HG02623 (cell line): ENCODE data around the gene URGCP.

Experiments used
- ATAC-seq: cut with Tn5 transposase; IDR thresholded peaks from one replicate; pipeline ENCODE4 v1.9.1; 2021; ENCODE audit warnings: moderate library complexity; ENCODE audit not compliant: unreplicated experiment

URGCP gene

DNA sequence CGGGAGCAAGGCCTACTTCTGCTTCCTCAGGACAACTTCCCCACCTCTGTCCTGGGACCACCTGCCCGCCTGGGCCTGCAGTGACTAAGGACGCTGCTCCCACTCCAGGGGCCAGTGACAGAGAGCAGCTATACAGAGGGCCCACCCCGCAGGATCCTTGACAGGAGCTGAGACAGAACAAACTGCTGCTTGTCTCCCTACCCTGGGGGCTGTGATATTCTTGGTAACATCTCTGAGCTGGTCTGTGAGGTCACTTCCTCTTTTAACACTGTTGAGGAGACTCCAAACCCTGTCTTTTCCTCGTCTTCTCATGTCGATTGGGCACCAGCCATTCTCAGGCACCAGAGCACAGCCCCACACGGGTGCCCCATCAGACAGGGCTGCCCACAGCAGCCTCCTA, 30.2 kb downstream of the URGCP start:
- ATAC-seq: no peak

DNA sequence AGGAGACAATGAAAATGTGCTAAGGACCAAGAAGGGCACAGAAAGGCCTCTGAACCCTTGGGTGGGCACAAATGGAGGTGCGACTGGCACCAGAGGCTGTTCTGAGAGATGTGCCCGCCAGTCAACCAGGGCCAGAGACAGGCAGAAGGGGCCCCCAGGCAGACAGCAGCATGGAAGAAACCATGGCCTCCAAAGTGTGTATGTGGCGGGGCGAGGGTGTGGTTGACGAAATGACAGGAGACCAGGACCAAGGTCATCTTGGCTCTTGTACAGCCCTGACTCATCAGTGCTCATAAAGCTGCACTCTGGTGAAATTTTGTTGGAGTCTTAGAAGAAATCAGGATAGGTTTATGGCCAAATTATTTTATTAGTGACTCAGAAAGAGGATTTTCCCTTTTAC, 33.1 kb downstream of the URGCP start:
- ATAC-seq: no peak

DNA sequence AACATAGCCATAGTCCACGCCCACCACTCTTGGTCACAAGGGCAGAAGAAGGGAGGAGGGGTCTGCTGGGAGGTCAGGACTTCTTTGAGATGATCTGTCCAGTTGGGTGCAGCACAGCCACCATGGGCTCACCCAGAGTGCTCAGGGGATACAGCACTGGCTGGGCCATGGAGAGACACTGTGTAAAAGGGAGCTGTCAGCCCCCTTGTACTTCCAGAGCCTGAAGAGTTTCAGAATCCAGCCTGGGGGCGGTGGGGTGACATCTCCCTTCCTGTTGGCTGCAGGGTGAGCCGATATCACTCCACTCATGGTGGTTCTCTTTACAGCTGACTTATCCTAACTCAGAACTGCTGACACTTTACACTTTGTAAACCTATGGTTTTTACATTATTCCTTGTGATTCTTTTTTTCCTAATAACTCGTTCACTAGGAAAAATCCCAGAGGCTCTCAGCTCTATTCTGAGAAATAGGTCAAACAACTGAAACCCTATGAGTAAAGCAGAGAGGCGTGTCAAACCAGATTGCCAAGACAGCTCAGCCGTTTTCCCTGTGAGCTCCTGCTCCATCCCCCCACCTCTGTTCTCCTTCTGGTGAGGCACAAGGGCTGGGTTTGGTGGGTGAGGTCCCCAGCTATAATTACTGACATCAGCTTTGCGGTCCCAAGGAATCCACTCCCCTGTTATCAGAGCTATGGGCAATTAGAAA, 33.8 kb downstream of the URGCP start:
- no peak for ATAC-seq

DNA sequence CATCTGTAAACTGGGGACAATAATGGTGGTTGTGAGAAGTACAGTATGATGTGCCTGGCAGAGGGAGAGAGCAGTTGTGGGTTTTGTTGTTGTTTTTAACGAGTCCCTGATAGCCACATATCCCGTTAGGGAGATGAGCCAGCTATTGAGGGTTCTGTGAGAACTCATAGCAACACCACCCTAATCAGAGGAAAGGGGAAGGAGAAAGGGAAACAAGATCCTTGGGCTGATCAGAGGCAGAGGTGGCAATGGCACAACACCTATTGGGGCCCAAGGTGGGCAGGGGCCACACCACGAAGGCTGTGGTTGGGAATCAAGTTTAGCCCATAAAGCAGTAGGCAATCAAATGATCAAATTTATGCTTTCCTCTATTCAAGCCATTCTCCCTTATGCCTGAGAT, 35.3 kb downstream of the URGCP start:
- no peak for ATAC-seq

DNA sequence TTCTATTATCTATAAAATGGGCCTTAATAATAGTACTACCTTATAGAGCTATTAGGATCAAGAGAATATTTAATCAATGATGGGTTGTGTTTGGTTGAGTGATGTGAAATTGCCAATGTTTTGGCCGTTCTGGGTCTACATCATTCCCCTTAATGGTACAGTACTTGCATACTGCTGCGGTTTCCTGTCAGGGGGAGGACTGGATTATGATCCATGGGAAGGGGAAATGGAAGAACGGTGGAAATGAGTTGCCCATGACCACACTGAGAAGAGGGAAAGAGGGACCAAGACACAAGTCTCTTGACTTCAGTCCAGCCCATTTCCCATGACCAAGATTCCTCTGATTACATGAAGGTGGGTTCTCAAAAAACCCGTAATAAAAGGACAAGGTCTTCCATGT, 36.1 kb downstream of the URGCP start:
- ATAC-seq: no peak

DNA sequence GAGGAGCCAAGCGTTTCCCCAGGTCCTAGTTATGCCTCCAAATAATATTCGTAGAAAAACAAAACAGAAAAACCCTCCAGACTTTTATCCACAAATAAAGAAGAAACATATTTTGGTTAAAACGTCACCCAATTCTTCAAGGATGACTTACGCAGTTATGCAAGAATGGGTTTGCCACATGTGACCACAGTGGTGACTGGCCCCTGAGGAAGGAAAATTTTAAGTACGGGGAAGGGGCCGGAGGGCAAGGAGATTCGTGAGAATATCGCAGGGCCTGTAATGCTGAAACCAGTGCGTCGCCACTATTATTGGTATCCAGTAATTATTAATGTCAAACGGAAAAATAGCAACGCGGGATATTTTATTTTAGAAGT, 36.5 kb downstream of the URGCP start:
- no peak for ATAC-seq

DNA sequence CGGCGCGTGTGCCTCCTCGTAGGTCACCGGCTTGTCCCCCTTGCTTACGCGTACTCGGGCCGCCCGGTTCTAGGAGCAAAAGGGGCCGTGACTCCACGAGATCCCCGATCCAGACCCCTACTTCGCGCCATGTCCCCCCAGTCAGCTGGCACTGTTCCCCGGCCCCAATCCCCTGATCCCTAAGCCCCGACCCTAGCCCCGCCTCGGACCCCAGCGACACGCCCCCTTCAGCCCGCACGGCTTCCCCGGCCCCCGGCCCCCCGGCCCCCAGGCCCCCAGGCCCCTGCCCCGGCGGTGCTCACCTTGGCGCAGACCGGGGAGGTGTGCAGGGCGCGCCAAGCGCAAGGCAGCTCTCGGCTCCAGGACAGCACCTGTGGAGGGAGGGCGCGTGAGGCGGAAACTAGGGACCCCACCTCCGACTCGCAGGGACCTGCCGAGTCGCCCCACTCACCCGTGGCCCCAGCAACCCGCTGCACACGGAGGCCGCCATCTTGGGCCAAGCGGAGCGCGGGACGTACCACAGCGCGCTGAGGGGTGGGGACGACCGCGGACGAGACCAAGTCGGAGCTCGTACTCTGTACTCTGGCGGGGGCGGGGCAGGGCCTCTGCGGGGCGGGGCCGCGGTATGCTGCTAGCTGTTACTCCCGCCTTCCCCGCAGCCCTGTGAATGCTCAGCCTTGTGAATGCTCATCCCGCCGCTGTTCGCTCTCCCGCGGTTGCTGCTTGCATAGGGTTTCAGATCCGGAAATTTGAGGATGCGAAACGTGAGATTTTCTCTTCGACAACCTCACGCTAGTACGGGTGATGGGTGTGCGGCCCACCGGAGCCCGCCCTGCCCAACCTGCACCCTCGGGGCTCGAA, 37.2 kb downstream of the URGCP start, which contains the start of gene MRPS24:
MRPS24 (minus strand) TSS at position 512 of the 861 bp plus-strand sequence; CDS start at position 490, 22 bp downstream.
- peak; percentile 93 for ATAC-seq

DNA sequence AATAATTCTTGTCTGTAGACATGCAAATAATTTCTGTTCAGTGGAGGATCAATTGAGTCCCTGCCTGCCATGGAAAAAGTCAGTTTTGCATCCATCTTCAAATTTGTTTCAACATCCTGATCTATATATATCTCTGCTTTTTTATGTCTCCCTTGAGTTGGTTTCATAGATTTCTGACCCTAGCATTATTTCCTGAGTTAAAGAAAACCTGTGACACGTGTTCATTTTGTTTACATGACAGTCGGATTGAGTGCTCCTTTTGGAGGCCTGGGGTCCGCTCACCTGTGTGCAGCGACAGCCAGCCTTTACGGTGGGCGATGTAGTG, 37.8 kb downstream of the URGCP start:
- ATAC-seq: no peak

DNA sequence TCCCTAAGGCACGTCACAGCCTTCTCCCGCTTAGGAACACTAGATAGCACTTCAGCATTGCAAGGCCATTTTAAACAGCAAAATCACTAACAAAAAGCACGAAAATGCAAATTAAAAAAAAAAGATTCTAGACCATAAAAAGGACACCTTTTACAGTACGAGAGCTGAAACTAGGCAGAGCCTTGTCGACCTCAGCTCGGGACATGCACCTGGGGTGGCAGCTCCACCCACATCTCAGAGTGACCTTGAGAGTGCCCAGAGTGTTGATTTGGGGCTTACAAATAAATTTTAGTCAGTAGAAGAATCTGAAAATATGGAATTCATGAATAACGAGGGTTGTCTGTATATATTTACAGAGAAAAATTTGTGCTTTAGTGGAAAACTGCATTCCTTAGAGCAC, 38.2 kb downstream of the URGCP start:
- ATAC-seq: no peak

DNA sequence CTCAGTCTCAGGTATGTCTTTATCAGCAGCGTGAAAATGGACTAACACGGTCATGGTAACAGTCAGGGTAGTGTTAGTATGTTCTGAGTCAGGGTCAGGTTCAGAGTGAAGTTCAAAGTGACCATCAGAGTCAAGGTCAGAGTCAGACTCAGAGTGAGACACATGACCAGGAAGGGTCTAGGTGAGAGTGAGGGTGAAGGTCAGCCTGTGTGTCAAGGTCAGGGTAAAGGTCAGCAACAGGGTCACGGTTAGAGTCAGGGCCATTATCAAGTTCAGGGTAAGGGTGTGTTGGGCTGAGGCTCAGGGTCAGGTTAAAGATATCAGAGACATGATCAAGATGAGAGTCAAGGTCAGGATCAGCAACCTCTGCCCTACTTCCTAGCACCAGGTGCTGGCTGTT, 41.1 kb downstream of the URGCP start:
- no peak for ATAC-seq

DNA sequence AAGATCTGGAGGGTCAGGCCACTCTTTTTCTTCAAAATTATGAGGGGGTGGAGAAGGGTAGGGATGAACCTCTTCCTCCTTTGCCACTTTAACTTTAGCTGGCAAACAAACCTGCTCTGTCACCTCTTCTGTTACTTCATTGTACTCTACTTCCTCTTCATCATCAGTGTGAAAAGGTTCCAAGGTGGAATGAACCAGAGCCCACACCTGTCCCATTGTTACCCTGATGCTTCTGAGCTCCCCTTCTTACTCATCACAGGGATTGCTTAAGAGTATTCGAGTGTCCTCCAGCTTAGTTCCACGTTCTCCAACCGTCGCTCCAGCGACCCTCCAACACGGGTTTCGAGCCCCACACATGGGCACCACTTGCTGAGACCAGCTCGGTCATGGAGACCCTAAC, 42.3 kb downstream of the URGCP start:
- ATAC-seq: no peak

DNA sequence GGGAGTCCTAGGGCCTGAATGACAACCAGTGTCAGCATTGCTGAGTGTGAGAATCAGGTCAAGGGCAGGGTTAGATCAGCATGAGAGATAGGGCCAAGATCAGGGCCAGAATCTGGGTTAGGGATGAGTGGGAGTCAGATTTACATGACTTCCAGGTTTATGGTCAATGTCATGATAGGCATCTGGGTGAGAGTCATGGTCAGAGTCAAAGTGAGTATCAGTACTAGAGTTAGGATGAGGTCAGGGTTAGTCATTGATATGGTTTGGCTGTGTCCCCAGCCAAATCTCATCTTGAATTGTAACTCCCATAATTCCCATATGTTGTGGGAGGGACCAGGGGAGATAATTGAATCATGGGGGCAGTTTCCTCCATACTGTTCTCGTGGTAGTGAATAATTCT, 49.4 kb downstream of the URGCP start:
- ATAC-seq: no peak

DNA sequence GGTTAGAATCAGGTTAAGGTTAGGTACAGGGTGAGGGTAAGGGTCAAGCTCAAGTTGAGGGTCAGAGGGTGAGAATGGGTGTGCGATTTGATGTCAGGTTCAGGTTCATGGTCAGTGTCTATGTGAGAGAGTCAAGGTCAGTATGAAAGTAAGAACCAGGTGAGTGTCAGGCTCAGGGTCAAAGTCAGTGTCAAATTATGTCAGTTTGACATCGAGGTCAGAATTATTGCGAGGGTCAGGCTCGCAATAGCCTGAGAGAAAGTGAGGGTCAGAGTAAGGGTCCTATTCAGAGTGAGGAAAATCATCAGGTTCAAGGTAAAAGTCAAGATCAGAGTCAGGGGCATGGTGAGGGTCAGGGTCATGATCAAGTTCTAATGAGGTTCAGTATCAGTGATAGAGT, 50.1 kb downstream of the URGCP start:
- ATAC-seq: no peak

DNA sequence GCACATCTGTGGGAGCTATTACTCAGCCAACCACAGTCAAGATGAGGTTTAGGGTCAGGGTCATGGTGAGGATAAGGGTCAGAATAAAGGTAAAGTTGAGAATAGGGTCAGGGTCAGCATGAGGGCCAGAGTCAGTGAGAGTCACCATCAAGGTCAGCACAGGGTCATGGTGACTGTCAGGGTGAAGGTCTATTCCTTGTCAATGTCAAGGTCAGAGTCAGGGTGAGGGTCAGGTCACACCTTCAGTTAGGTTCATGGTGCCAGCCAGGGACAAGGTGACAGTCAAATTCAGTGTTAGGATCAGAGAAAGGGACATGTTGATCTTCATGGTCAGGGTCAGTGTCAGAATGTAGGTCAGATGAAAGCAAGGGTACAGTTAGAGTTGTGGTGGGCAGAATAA, 51.2 kb downstream of the URGCP start:
- ATAC-seq: no peak

DNA sequence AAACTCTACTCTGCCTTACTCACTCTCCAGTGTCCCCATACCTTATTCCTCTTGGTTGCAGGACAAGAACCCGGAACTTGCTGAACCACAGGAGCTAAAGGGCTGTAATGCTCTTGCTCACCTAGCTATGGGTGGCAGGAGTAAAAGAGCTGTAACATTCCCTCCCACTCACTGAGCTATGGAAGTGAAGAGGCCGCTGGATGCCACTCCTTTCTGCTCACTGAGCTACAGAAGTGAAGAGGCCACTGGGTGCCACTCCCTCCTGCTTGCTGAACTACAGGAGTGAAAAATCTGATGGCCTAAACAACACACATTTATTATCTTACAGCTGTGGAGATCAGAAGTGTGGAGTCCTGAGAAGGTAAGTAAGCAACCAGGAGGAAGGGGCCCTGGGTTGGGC, 54.6 kb downstream of the URGCP start:
- no peak for ATAC-seq

DNA sequence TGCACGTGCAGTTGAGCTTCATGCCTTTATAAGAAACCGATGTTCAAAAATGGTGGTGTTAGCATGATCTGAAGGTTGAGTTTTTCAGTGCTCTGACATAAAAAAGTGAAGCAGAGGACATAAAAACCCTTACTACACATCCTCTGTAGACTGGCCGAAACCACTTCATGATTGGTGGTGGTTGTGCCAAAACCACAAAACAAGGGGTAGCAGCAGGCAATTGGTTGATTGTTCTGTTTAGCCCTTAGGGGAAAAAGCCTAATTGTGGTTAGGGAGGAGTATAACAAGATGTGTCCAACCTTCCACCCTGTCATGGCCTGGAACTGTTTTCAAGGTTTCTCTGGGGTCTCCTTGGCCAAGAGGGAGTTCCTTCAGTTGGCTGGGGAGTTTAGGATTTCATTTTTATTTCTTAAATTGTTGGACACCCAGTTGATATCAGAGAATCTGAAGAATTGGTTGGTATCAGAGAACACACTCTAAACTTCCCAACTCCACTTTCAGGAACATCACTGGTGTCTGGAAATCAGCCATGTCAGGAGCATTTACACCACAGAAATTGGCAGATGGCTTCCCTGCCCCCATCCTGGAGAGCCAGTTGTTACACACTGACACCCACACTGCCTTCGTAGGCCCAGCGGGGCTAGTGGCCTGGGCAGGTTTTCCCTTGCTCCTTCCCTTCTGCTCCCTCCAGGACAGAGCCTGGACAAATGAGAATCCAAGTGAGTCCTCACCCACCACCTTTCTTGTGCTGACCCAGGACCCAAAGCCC, 55.9 kb downstream of the URGCP start:
- ATAC-seq: no peak

DNA sequence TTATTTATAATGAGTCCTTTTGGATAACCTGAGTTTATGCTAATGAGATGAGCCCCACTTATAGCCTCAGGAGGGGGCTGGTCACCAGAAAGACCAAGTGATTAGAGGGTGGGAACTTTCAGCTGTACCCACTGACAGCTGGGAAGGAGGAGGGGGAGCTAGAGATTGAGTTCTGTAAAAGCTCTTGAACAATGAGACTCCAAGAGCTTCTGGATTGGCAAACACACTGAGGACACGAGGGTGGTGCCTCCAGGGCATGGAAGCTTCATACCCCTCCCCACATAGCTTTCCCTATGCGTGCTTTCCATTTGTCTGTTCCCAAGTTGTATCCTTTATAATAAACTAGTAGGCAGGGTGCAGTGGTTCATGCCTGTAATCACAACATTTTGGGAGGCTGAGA, 57.3 kb downstream of the URGCP start:
- ATAC-seq: no peak

DNA sequence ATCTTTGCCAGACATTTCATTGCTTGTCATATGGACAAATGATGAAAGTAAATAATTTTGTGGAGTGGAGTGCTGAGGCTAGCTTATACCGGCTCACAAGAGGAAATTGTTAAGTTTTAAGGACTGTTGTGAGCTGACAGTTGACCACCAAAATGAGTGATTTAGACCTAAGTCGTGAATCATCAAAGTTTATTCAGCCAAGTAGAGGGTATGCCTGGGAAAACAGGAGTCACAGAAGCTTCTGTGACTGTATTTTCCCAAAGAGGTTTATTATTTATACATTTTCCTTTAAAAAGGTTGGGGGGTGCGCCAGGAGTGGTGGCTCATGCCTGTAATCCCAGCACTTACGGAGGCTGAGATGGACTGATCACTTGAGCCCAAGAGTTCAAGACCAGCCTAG, 58.9 kb downstream of the URGCP start:
- ATAC-seq: no peak

DNA sequence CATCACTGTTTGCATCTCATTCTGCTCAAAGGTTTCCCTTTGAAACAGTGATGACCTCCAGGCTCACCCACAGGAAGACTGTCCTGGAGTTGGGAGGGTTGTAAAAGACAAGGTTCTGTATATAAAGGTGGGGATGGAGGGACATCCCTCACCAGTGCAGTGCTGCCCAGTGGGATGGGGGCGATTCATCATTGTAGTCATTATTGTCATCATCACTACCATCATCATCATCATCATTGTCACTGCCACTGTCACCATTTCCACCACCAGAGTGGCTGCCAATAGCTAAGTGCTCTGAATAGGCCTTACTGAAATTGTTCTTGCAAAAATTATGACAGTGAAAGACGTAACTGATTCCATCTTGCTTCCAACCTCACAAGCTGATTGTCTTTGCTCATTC, 61.7 kb downstream of the URGCP start:
- ATAC-seq: no peak

DNA sequence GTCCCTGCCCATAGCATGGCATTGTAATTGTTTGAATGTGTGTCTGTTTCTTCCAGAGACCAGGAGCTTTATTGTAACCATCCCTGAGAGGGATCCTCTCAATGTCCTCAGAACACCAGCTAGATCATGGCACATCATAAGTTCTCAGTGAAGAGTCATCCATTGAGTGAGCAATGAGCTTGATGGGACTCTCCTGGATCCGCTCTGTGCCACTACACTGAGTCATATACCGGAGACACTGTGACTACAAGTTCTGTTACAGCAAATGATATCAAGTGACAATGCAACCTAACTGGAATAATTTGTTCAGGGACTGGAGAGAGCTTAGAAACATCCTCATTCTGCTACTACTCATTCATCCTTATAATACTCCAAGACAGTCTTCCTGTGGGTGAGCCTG, 62.1 kb downstream of the URGCP start:
- no peak for ATAC-seq

DNA sequence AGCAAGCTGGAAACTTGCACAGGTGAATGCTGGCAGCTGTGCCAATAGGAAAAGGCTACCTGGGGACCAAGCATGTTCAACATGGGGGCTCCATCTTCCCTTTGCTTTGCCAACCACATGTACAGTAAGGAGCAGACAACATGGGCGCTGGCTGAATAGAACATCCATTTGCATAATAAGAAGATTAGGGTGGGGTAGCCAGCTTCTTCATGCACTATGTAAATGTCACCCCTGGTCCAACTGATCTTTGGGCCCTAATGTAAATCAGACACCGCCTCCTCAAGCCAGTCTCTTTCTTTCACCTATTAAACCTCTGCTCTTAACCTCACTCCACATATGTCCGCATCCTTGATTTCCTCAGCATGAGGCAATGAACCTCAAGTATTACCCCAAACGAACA, 63.1 kb downstream of the URGCP start:
- ATAC-seq: no peak

DNA sequence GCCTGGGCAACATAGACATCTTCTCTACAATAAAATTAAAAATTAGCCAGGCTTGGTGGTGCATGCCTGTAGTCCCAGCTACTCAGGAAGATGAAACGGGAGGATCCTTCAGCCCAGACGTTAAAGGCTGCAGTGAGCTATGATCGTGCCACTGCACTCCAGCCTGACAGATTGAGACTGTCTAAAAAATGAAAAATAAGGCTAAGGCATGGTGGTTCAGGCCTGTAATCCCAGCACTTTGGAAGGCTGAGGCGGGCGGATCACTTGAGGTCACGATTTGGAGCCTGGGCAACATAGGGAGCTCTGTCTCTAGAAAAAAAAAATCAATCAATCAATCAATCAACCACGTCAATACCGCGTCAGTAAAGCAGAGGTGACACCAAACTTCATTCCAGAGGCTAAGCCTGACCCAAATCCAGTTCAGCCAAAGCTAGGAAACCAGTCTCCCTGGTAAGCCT, 68.2 kb downstream of the URGCP start:
- no peak for ATAC-seq
